ENCODE data around the gene PRICKLE1. TPM values are rescaled to one million over a fixed set of nuclear protein-coding genes. Genes with fewer than 3 reads are reported as not detected.

The PRICKLE1 gene
- total and polyA plus RNA-seq, 10 of the 15 experiments (the other 5 are each of a cell fraction or from before 2014, with no cell fraction given) = 0.47 to 2.8 (median 0.86) TPM

DNA sequence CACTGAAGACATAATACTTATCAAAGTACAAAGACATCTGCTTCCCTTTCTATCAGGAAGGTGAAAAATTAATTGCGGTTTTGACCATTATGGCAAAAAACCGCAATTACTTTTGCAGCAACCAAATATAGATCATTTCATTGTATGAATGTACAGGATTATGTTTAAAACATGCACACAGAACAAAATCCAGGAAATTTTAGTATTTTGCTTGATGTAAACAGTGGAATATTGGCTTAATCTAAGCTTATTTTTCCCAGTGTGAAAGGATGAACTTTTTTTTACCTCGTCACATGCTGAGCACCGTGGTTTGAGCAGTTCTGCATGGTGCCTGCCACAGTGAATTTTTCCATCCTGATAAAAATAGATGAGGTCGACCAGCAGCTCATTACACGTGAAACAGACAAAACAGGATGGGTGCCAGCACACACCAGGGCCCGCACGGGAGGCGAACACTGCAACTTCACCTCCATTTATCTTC lies 121.2 kb downstream of the PRICKLE1 start (continued):
- TF ChIP-seq, protein P1, sequence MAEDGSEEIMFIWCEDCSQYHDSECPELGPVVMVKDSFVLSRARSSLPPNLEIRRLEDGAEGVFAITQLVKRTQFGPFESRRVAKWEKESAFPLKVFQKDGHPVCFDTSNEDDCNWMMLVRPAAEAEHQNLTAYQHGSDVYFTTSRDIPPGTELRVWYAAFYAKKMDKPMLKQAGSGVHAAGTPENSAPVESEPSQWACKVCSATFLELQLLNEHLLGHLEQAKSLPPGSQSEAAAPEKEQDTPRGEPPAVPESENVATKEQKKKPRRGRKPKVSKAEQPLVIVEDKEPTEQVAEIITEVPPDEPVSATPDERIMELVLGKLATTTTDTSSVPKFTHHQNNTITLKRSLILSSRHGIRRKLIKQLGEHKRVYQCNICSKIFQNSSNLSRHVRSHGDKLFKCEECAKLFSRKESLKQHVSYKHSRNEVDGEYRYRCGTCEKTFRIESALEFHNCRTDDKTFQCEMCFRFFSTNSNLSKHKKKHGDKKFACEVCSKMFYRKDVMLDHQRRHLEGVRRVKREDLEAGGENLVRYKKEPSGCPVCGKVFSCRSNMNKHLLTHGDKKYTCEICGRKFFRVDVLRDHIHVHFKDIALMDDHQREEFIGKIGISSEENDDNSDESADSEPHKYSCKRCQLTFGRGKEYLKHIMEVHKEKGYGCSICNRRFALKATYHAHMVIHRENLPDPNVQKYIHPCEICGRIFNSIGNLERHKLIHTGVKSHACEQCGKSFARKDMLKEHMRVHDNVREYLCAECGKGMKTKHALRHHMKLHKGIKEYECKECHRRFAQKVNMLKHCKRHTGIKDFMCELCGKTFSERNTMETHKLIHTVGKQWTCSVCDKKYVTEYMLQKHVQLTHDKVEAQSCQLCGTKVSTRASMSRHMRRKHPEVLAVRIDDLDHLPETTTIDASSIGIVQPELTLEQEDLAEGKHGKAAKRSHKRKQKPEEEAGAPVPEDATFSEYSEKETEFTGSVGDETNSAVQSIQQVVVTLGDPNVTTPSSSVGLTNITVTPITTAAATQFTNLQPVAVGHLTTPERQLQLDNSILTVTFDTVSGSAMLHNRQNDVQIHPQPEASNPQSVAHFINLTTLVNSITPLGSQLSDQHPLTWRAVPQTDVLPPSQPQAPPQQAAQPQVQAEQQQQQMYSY (CRISPR knock-in tag; IDR thresholded peaks at IDR 0.05) = no peak
- TF ChIP-seq STAT3 (IDR thresholded peaks at IDR 0.05; ENCODE audit: low read depth, low read length) = no peak
- TF ChIP-seq ESRRA (IDR thresholded peaks at IDR 0.05; ENCODE audit: low read length) = no peak
- 0 out of 2 replicates have a peak, but pooled peaks have one; percentile 51 for TF ChIP-seq BCL11A (IDR thresholded peaks at IDR 0.05; ENCODE audit: low read depth, low read length)
- TF ChIP-seq SMAD5 (IDR thresholded peaks at IDR 0.05; ENCODE audit: low read depth) = no peak
- TF ChIP-seq EZH2 (IDR thresholded peaks at IDR 0.05; ENCODE audit: borderline replicate concordance, control insufficient read depth, low read depth, low read length) = no peak
- TF ChIP-seq SMC3 (IDR thresholded peaks at IDR 0.05; ENCODE audit: borderline replicate concordance, low read length) = no peak
- TF ChIP-seq, protein P2, sequence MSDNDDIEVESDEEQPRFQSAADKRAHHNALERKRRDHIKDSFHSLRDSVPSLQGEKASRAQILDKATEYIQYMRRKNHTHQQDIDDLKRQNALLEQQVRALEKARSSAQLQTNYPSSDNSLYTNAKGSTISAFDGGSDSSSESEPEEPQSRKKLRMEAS (IDR thresholded peaks at IDR 0.05; ENCODE audit: low read depth, low read length) = no peak; the same call in 1 of the 2 replicates
- TF ChIP-seq MEF2A (IDR thresholded peaks at IDR 0.05; ENCODE audit: insufficient read depth, low read depth, low read length) = no peak
- peak; percentile 96 for TF ChIP-seq MTA2 (IDR thresholded peaks at IDR 0.05; ENCODE audit: low read depth)
- no peak for TF ChIP-seq TCF3 (IDR thresholded peaks at IDR 0.05; ENCODE audit: borderline replicate concordance, insufficient read depth, low read depth, low read length)
- 0 out of 2 replicates have a peak, but pooled peaks have one; percentile 37 for TF ChIP-seq GATAD2B (conservative IDR thresholded peaks at IDR 0.05; ENCODE audit: low read depth)
- peak; percentile 80 to 83 for TF ChIP-seq IKZF2 (IDR thresholded peaks at IDR 0.05)
- peak; percentile 90 for TF ChIP-seq RUNX3 (IDR thresholded peaks at IDR 0.05; ENCODE audit: low read length)
- no peak for TF ChIP-seq KLF5 (IDR thresholded peaks at IDR 0.05; ENCODE audit: partially characterized antibody)
- peak; percentile 85 for TF ChIP-seq IKZF1 (conservative IDR thresholded peaks at IDR 0.05)
- TF ChIP-seq BCL3 (IDR thresholded peaks at IDR 0.05; ENCODE audit: borderline replicate concordance, insufficient read depth, low read depth, low read length, poor library complexity, severe bottlenecking) = no peak
- no peak for TF ChIP-seq NR2C2 (IDR thresholded peaks at IDR 0.05; ENCODE audit: borderline replicate concordance, control insufficient read depth, insufficient read length, low read depth)
- 0 out of 4 replicates have a peak, but pooled peaks have one; percentile 21 to 31 for TF ChIP-seq EP300 (IDR thresholded peaks at IDR 0.05; ENCODE audit: borderline replicate concordance in 1 of 2, control insufficient read depth in 1 of 2, low read depth in 2 of 2, low read length in 2 of 2)
- TF ChIP-seq SUPT20H (IDR thresholded peaks at IDR 0.05; ENCODE audit: borderline replicate concordance, control insufficient read depth, low read depth, low read length) = no peak
- no peak for TF ChIP-seq LARP7 (IDR thresholded peaks at IDR 0.05)
- TF ChIP-seq ZNF217 (IDR thresholded peaks at IDR 0.05) = peak; percentile 57; the same call in 1 of the 2 replicates
- peak; percentile 57; the same call in 1 of the 2 replicates for TF ChIP-seq BMI1 (IDR thresholded peaks at IDR 0.05; ENCODE audit: borderline replicate concordance)
- TF ChIP-seq MXI1 (IDR thresholded peaks at IDR 0.05; ENCODE audit: low read depth, low read length) = no peak
- TF ChIP-seq PAX8 (IDR thresholded peaks at IDR 0.05) = no peak
- peak; percentile 86 for TF ChIP-seq MEF2B (IDR thresholded peaks at IDR 0.05; ENCODE audit: partially characterized antibody, poor library complexity, severe bottlenecking)
- no peak for TF ChIP-seq MYB (IDR thresholded peaks at IDR 0.05; ENCODE audit: borderline replicate concordance, low read depth, low read length)

All from GM12878 (cell line).